LNCaP clone FGC (cell line): ENCODE data around the gene AGR2.
A peak's percentile ranks its signal among the peaks of the same experiment; 100 is the strongest.

Experiments
- DNase-seq: peaks from one replicate; pipeline ENCODE4 v3.0.0-alpha.2; 2011; ENCODE audit warnings: low read depth
- H3K4me3 ChIP-seq: 2 replicates; pipeline ENCODE4 v1.5.1; 2011; ENCODE audit warnings: mild to moderate bottlenecking, low read depth, low read length, control low read depth
- TF ChIP-seq, protein P1 (sequence below): IDR thresholded peaks from 2 replicates; pipeline ENCODE4 v1.5.1; 2012; ENCODE audit warnings: mild to moderate bottlenecking; ENCODE audit not compliant: control insufficient read depth, insufficient read depth; ENCODE audit errors: extremely low read depth

Gene AGR2

DNA sequence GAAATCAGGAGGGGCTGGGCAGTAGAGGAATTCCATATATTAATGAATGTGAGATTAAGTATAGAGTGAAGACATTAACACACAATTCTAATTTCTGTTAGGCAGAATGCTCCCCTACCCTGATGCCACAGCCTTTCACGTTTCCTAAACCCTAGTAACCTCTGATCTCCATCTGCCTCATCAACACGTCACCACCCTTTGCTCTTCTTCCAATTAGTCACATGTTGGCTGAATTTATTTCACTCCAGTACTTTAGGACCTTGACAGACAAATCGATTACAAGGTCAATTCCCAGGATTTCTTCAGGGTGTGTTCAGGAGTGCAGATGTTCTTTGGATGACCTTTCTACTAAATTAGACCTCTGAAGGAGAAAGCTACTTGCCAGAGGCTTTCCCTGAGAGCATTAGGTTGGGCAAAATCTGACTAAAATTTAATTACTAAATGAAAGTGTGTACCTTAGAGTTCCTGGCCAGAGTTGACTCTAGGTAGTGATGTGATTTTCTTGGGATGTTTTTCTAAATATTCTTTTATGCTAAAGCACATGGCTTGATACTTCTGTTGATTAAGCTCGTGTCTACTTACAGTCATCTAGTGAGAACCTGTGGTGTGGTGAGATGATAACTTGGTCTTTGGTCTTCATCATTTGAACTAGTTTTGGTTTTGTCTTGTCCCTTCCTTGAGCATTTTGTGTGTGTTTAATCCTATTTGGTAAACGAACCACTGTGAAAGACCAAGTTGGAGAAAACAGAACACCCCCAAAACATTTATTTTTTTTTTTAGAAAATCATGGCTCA lies 12.7 kb downstream of the AGR2 start:
- TF ChIP-seq, protein P1, sequence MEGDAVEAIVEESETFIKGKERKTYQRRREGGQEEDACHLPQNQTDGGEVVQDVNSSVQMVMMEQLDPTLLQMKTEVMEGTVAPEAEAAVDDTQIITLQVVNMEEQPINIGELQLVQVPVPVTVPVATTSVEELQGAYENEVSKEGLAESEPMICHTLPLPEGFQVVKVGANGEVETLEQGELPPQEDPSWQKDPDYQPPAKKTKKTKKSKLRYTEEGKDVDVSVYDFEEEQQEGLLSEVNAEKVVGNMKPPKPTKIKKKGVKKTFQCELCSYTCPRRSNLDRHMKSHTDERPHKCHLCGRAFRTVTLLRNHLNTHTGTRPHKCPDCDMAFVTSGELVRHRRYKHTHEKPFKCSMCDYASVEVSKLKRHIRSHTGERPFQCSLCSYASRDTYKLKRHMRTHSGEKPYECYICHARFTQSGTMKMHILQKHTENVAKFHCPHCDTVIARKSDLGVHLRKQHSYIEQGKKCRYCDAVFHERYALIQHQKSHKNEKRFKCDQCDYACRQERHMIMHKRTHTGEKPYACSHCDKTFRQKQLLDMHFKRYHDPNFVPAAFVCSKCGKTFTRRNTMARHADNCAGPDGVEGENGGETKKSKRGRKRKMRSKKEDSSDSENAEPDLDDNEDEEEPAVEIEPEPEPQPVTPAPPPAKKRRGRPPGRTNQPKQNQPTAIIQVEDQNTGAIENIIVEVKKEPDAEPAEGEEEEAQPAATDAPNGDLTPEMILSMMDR, result no peak
- no peak overlapping the region for H3K4me3 ChIP-seq
- no peak for DNase-seq

DNA sequence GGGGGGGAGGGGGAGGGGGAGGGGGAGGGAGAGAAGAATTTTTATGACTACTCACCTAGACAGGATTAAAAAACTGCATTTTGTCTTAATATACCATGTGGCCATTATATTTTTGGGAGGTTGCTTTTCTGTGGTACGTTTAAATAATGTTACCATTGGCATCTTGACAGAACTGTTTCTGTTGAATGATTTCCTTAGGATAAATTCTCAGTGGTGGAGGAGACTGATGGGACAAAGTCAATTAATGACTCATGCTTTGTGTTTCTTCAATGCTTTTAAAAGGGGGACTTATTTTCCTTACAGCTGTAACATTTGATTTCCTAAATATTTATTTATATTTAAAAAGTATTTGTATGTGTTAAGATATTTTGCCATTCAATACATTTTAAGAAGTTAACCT lies 13.7 kb downstream of the AGR2 start:
- TF ChIP-seq, protein P1, result no peak
- H3K4me3 ChIP-seq, result no peak overlapping the region
- DNase-seq, result no peak

DNA sequence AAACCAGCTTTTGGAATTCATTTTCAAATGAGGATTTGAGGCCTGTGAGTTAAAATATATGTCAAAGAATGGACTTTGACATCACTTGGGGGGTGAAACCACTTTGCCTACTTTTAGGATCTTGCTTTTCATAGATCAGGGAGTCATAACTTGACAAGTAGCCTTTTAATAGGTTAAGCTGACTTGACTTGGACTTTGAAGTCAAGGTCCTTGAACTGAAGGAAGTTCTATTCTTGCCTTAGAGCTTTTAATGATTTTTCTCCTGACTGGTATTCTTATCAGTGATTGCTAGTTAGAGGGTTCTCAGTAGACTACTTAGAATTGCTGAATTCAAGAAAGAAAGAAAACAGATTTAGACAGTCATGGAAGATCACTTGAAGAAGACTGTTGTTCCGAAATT lies 17.7 kb downstream of the AGR2 start:
- DNase-seq, result no peak
- TF ChIP-seq, protein P1, result no peak
- H3K4me3 ChIP-seq, result no peak overlapping the region

DNA sequence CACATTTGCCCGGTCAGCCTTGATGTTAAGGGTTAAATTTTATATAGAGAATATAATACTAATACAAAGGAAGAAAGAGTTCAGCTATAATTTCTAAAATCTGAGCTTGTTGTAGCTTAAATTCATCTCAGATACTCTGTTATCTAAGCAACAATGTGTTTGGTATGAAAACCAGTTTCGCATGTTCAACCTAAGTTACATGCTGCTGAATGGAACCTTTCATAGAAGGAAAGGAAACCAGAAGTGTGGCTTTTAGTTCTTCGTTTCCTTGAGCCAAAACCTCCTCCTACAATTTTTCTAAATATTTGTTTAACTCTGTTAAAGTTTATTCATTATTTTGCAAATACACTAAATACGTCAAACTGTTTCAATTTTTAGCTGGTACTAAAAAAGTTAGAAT lies 18.5 kb downstream of the AGR2 start:
- TF ChIP-seq, protein P1, result no peak
- DNase-seq, result peak; percentile 36
- H3K4me3 ChIP-seq, result no peak overlapping the region

DNA sequence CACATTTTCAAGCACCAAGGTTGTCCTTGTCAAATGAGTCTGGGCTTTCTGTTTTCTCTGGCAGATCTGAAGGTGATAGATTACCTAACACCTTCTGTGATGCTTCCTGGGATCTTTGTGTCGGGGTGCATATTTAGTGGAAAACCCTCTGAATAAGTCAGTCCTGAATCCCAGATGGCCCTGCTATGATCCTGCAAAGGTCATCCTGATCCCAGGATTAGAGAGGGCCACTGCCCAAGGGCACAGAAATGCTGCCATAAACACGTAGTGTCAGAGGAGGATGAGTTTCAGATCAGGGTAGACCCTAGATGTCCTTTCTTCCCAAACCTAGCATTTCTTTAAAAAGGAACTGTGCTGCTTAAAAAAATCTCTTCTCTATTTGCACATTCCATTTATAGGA lies 19.0 kb downstream of the AGR2 start:
- no peak overlapping the region for H3K4me3 ChIP-seq
- TF ChIP-seq, protein P1, result no peak
- no peak for DNase-seq

DNA sequence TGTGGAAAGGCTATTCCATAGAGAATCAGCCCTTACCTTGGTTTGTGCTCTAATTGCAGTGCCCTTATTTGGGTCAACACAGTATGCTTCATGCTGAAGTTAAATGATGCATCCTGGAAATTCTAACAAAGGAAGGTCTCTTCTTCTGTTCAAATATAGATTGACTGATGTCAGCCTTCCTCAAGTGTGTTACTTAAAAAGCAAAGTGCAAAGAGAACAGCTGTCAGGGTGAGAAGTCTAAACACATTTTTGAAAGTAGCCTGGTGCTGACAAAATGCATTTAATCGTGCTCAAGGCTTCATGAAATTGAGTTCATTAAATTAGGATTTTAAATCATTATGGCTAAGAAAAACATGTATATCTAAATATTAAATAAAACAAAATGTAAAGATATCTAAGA lies 19.5 kb downstream of the AGR2 start:
- no peak overlapping the region for H3K4me3 ChIP-seq
- TF ChIP-seq, protein P1, result no peak
- no peak for DNase-seq

DNA sequence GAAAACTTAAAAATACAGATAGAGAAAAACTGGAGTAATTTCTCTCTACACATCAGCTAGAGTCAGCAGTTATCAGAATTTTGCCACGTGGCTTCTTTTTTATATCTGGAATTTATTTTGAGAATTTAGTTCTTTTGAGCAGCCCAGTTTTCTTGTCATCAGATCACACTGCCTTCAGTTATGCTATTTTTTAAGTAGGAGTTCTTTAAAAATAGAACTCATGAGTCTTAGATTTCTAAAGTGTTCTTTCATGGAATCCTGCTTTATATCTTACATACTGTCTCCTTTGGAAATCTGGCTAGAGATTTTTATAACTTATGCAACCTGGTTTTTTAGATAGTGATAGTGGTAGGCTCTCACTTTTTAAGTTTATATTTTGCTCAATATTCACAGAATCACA lies 24.2 kb downstream of the AGR2 start:
- no peak for DNase-seq
- TF ChIP-seq, protein P1, result no peak
- H3K4me3 ChIP-seq, result no peak overlapping the region
